Heart left ventricle (tissue), 16 donors: ENCODE measurements around the gene RIOK2. TPM values are rescaled to one million over a fixed set of nuclear protein-coding genes. Genes with fewer than 3 reads are reported as not detected.

Experiments
- ATAC-seq, 4 donors: fragments of 200-7000 bp; cut with Tn5 transposase; one replicate each; pipeline ENCODE4 v1.9.1; 2020 to 2022; ENCODE audit warnings: moderate library complexity in 4 of 4, mild to moderate bottlenecking in 3 of 4, moderate number of reproducible peaks in 1 of 4
- DNase-seq, 5 donors: peaks; one replicate each; pipeline ENCODE4 v3.0.0-alpha.2; 2020
- H3K27ac ChIP-seq, 12 donors: fragments of 200-600 bp; sonication (generic) in 4 of 12; one replicate each; pipeline versions ENCODE4 v1.5.0 to v1.8.0; 2016 to 2022; ENCODE audit warnings: mild to moderate bottlenecking in 2 of 12
- H3K27me3 ChIP-seq, 9 donors: fragments of 200-600 bp; sonication (generic) in 2 of 9; one replicate each; pipeline versions ENCODE4 v1.5.1 to v1.8.0; 2016 to 2022; ENCODE audit warnings: mild to moderate bottlenecking in 3 of 9
- H3K36me3 ChIP-seq, 9 donors: fragments of 200-600 bp; sonication (generic) in 2 of 9; one replicate each; pipeline versions ENCODE4 v1.5.0 to v1.8.0; 2018 to 2022; ENCODE audit warnings: mild to moderate bottlenecking in 2 of 9
- H3K4me1 ChIP-seq, 12 donors: fragments of 200-600 bp; sonication (generic) in 4 of 12; one replicate each; pipeline versions ENCODE4 v1.5.0 to v1.8.0; 2016 to 2022; ENCODE audit warnings: mild to moderate bottlenecking in 3 of 12
- H3K4me3 ChIP-seq, 12 donors: fragments of 200-600 bp; sonication (generic) in 4 of 12; one replicate each; pipeline versions ENCODE4 v1.5.0 to v1.8.0; 2017 to 2022; ENCODE audit warnings: mild to moderate bottlenecking in 9 of 12, moderate library complexity in 4 of 12
- H3K9me3 ChIP-seq, 12 donors: fragments of 200-600 bp; sonication (generic) in 4 of 12; one replicate each; pipeline versions ENCODE4 v1.5.0 to v1.8.0; 2016 to 2022; ENCODE audit warnings: mild to moderate bottlenecking in 1 of 12
- POLR2A ChIP-seq, 2 donors: fragments of 450-650 bp; IDR thresholded peaks; one replicate each; pipeline ENCODE4 v1.6.1; 2017; ENCODE audit warnings: antibody characterized with exemption in 2 of 2, mild to moderate bottlenecking in 2 of 2, moderate library complexity in 2 of 2
- WGBS, 4 donors: extraction: QIAGEN DNeasy Blood & Tissue Kit in 2 of 4; methylation state at CpG; one replicate each; pipeline versions ENCODE4 v1.1.5 to v1.1.7; 2013 to 2018; 5-methylcytosine and 5-hydroxymethylcytosine counted together
- intact Hi-C, 10 donors: fragments of 100-400 bp; cut with DNase I; formaldehyde crosslinking; loops; one replicate each; pipeline versions ENCODE4 v1.11.1 to v1.14.2; 2022
- polyA plus RNA-seq, 2 donors: library from polyadenylated mRNA; stranded (reverse); fragments of 200-250 nt; gene quantifications; one replicate each; pipeline ENCODE4 v1.2.3, GENCODE V29; 2013
- total RNA-seq, 9 donors: library from RNA; depleted of rRNA in 2 of 9; stranded (reverse); fragments of >200 nt in 2 of 9; fragmentation: NEBNext Ultra II Directional in 3 of 9; extraction: Animal tissue kit (Norgen Biotek cat#: 25700) in 3 of 9; gene quantifications; one replicate each; pipeline versions ENCODE4 v1.1.0 to v1.2.4, GENCODE V29; 2016 to 2023
- TF ChIP-seq, protein P1 (sequence below), 12 donors: fragments of 200-600 bp; sonication (generic) in 4 of 12; IDR thresholded peaks; one replicate each; pipeline versions ENCODE4 v1.5.0 to v1.8.0; 2018 to 2022; ENCODE audit warnings: antibody characterized with exemption in 12 of 12, mild to moderate bottlenecking in 5 of 12
- donor health status: ischemic (EF 13 %, LVEDD 7.1; RV severe dilation, severe dysfunction).
- donor health status: healthy with polysubstance abuse.
- donor health status: DM: no; HTN: yes; CAD: no.
- donor health status: DM: no; HTN: no; CAD: no.
- donor health status: ischemic (EF 25% LVEDD 6.9; RV normal size, moderate dysfunction).
- donor health status: ischemic (EF 25% LVEDD 5.7; RV mildly dilated, moderate dysfunction).
- donor health status: healthy.
- donor health status: DM: yes; HTN: yes; CAD: no.
- donor health status: ischemic (EF 35%, LVEDD 5.7; RV mildly dilated, moderate dysfunction).
- donor health status: nonischemic (EF 11% LVEDD 7.7; RV severe dilation, severe dysfunction).
- donor health status: DM: yes; HTN: yes; CAD: no.
- donor health status: PGD.
- donor health status: ischemic (EF 29% LVEDD 5.4; RV normal size, mild dysfunction).
- donor health status: nonischemic (EF 23%, LVEDD 6.1; RV moderate dilation, normal function).

RIOK2 gene
- total and polyA plus RNA-seq, 11 donors = 8.2 to 23.6 (median 16.9) TPM

GRCh38 chr5:97111616-97112015 lies 71.4 kb downstream of the RIOK2 start:
- Histone ChIP-seq H3K27me3 (no peaks in the 10 kb centered on the region), H3K4me3 (no peak overlapping the region), H3K36me3 (no peaks in the 10 kb centered on the region), H3K4me1 (peaks cover 0 to 5% (median 0%) of the 10 kb centered on the region in 12 donors), H3K27ac (no peak overlapping the region), H3K9me3 (no peaks in the 10 kb centered on the region)
- TF ChIP-seq, protein P1, sequence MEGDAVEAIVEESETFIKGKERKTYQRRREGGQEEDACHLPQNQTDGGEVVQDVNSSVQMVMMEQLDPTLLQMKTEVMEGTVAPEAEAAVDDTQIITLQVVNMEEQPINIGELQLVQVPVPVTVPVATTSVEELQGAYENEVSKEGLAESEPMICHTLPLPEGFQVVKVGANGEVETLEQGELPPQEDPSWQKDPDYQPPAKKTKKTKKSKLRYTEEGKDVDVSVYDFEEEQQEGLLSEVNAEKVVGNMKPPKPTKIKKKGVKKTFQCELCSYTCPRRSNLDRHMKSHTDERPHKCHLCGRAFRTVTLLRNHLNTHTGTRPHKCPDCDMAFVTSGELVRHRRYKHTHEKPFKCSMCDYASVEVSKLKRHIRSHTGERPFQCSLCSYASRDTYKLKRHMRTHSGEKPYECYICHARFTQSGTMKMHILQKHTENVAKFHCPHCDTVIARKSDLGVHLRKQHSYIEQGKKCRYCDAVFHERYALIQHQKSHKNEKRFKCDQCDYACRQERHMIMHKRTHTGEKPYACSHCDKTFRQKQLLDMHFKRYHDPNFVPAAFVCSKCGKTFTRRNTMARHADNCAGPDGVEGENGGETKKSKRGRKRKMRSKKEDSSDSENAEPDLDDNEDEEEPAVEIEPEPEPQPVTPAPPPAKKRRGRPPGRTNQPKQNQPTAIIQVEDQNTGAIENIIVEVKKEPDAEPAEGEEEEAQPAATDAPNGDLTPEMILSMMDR (IDR thresholded peaks at IDR 0.05) = no peak
- no peak for TF ChIP-seq POLR2A (IDR thresholded peaks at IDR 0.05)
- intact Hi-C loops = no loop called here
- DNase-seq (no peak), ATAC-seq (no peak)
- 80 to 87% (median 83%) methylated on average over 4 of the region's 4 CpGs for WGBS, 4 donors

GRCh38 chr5:97111004-97111403 lies 72.0 kb downstream of the RIOK2 start:
- 90 to 97% (median 92%) methylated on average over 5 of the region's 5 CpGs for WGBS, 4 donors
- no peaks in the 10 kb centered on the region for H3K27me3 ChIP-seq
- H3K36me3 ChIP-seq = no peaks in the 10 kb centered on the region
- DNase-seq (no peak), ATAC-seq (no peak)
- H3K4me1 ChIP-seq = peaks cover 0 to 5% (median 0%) of the 10 kb centered on the region in 12 donors
- H3K9me3 ChIP-seq = no peaks in the 10 kb centered on the region
- H3K27ac ChIP-seq = no peak overlapping the region
- intact Hi-C loops = no loop called here
- no peak overlapping the region for H3K4me3 ChIP-seq
- no peak for TF ChIP-seq POLR2A (IDR thresholded peaks at IDR 0.05)
- TF ChIP-seq, protein P1 (IDR thresholded peaks at IDR 0.05) = no peak

Other genes starting within 250 kb of the RIOK2 start
- gene LNPEP, start 247.2 kb downstream of the RIOK2 start, total RNA-seq = 10 to 100 TPM; 47.4 to 82.2 (median 56.3) TPM
- 10 to 100 TPM in 1 of 2 donors, 1 to 10 TPM in 1; 8.6 to 12.5 TPM for gene LNPEP, start 247.2 kb downstream of the RIOK2 start, polyA plus RNA-seq
- under 1 TPM in 3 of 9 donors, not detected in 6; 0.12 to 0.33 (median 0.22) TPM for gene LIX1, start 40.6 kb downstream of the RIOK2 start, total RNA-seq
- not detected for gene LIX1, start 40.6 kb downstream of the RIOK2 start, polyA plus RNA-seq